ENCODE data around the gene SGCE.

DNA sequence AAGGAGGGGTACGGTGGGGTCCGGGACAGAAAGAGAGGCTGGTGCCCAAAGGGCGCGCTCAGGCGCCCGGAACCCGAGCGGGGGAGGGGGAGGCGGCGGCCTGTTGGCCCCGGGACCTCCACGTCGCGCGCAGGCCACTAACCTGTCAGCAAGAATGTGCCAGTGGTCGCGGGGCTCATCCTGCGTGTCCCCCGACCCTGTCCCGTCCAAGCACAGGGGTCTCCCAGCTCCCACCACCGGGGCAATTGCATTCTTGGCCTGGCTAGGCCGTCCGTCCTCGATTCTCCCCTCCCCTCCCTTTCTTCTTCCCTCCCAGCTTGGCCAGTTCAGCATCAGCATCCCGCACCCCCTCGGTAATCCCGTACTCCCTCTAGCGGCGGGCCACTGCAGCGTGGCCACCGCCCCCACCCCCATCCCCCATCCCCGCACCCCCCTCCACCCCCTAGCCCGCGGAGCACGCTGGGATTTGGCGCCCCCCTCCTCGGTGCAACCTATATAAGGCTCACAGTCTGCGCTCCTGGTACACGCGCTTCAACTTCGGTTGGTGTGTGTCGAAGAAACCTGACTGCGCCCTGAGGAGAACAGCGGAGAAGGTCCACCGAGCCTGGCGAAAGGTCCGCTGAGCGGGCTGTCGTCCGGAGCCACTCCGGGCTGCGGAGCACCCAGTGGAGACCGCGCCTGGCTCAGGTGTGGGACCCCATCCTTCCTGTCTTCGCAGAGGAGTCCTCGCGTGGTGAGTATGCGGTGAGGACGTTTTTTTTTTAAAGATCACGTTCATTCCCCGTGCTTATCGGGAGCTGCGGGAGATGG is at the start of gene SGCE:
- TF ChIP-seq EZH2phosphoT487 (IDR thresholded peaks at IDR 0.05; ENCODE audit: low read length) (no peak), CTCF (IDR thresholded peaks at IDR 0.05; ENCODE audit: low read length) (peak; percentile 19; the same call in 1 of the 2 replicates), EZH2 (optimal IDR thresholded peaks at IDR 0.05; ENCODE audit: low read depth, low read length) (no peak)
